SK-N-SH (cell line): ENCODE data around the gene BCL2L15.

Source experiments
- CTCF ChIP-seq: fragments of 200-600 bp; sonication (generic); IDR thresholded peaks from 2 replicates; pipeline ENCODE4 v1.6.1; 2017; ENCODE audit warnings: antibody characterized with exemption, mild to moderate bottlenecking, moderate library complexity
- EZH2phosphoT487 ChIP-seq: fragments of 200-600 bp; sonication (generic); IDR thresholded peaks from 2 replicates; pipeline ENCODE4 v1.6.1; 2017; ENCODE audit warnings: low read depth, mixed run types, mild to moderate bottlenecking, antibody characterized with exemption, moderate library complexity, borderline replicate concordance
- GABPA ChIP-seq: IDR thresholded peaks from 2 replicates; pipeline ENCODE4 v1.4.0; 2012; ENCODE audit warnings: low read depth, mild to moderate bottlenecking
- MAX ChIP-seq: IDR thresholded peaks from 2 replicates; pipeline ENCODE4 v1.4.0; 2012; ENCODE audit warnings: low read depth
- RFX5 ChIP-seq: IDR thresholded peaks from 2 replicates; pipeline ENCODE4 v1.6.1; 2012; ENCODE audit warnings: mild to moderate bottlenecking, improper control_type of control experiment, low read length

GRCh38 chr1:113872219-113872935 is 15.0 kb downstream of the BCL2L15 start:
- TF ChIP-seq CTCF: no peak
- TF ChIP-seq EZH2phosphoT487: no peak
- no peak for TF ChIP-seq GABPA
- TF ChIP-seq RFX5: no peak
- no peak for TF ChIP-seq MAX
